Fibroblast of the aortic adventitia (primary cell): Measurements from ENCODE around the gene SLC47A1. TPM values are rescaled to one million over a fixed set of nuclear protein-coding genes. Genes with fewer than 3 reads are reported as not detected.

Experiments
- DNase-seq: peaks from one replicate; pipeline ENCODE4 v3.0.0-alpha.2; 2010; ENCODE audit warnings: low read depth
- H3K4me3 ChIP-seq: 2 replicates; pipeline ENCODE4 v1.5.1; 2011; ENCODE audit warnings: low read depth, mild to moderate bottlenecking, control low read depth, low read length, moderate library complexity
- total RNA-seq: library from RNA; depleted of rRNA; stranded (reverse); fragments of >200 nt; gene quantifications from 2 replicates; pipeline ENCODE4 v1.2.3, GENCODE V29; 2012; ENCODE audit warnings: low replicate concordance
- TF ChIP-seq, protein P1 (sequence below): IDR thresholded peaks from 2 replicates; pipeline ENCODE4 v1.5.1; 2011; ENCODE audit warnings: mild to moderate bottlenecking, low read length, control low read depth, inconsistent platforms; ENCODE audit not compliant: insufficient read depth

The SLC47A1 gene
- total RNA-seq, 1 donor, result 0.27 TPM

DNA sequence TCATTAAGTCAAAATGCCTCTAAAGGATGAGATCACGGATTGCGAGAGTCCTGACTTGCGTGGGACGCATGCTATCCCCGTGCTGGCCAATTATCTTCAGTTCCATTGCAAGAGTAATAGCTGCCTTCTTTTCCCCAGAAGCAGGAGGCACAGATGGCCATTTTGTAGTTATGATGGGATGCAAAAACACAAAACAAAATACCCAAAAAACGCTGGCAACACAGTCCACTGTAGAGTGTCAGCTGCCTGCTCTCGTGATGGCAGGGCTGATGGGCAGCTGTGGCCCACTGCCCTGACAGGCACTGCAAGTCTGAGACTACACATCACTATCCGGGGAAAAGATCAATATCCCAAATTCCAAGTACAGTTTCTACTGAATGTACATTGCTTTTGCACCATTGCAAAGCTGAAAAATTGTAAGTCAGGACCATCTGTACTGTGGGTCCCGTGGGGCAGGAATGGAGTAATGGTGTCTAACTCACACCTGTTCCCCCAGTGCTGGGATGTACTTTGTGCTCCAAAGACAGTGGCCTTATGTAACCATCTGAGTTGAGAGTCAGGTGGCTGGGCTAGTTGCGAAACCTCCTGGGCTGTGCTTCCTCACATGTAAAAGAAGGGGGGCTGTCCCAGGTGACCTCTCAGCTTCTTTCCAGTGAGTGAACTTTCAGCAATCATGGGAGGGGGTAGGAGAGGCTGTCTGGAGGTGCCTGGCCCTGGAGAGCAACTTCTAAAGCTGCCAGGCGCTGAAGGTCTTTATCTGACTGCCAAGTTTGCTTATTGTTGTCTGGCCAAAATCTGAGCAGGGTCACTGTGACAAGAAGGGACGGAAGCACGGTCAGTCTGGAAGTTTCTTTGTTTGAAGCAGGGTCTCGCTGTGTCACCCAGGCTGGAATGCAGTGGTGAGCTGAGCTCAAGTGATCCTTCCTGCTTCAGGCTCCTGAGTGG, 4.7 kb downstream of the SLC47A1 start:
- DNase-seq, result no peak
- TF ChIP-seq, protein P1, sequence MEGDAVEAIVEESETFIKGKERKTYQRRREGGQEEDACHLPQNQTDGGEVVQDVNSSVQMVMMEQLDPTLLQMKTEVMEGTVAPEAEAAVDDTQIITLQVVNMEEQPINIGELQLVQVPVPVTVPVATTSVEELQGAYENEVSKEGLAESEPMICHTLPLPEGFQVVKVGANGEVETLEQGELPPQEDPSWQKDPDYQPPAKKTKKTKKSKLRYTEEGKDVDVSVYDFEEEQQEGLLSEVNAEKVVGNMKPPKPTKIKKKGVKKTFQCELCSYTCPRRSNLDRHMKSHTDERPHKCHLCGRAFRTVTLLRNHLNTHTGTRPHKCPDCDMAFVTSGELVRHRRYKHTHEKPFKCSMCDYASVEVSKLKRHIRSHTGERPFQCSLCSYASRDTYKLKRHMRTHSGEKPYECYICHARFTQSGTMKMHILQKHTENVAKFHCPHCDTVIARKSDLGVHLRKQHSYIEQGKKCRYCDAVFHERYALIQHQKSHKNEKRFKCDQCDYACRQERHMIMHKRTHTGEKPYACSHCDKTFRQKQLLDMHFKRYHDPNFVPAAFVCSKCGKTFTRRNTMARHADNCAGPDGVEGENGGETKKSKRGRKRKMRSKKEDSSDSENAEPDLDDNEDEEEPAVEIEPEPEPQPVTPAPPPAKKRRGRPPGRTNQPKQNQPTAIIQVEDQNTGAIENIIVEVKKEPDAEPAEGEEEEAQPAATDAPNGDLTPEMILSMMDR, result no peak
- H3K4me3 ChIP-seq, result no peak overlapping the region

DNA sequence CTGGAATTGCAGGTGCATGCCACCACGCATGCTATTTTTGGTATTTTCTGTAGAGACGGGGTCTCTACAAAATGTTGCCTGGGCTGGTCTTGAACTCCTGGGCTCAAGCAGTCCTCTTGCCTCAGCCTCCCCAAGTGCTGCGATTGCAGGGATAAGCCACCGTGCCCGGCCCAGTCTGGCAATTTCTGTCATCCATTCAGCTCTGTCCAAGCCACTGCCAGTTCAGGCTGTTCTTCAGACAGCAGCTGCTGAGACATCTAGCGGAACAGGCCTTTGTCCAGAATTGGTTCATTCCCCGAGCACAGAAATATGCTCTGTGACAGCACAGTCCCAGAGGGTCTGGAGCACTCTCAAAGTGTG, 5.4 kb downstream of the SLC47A1 start:
- H3K4me3 ChIP-seq, result no peak overlapping the region
- no peak for DNase-seq
- TF ChIP-seq, protein P1, result no peak

DNA sequence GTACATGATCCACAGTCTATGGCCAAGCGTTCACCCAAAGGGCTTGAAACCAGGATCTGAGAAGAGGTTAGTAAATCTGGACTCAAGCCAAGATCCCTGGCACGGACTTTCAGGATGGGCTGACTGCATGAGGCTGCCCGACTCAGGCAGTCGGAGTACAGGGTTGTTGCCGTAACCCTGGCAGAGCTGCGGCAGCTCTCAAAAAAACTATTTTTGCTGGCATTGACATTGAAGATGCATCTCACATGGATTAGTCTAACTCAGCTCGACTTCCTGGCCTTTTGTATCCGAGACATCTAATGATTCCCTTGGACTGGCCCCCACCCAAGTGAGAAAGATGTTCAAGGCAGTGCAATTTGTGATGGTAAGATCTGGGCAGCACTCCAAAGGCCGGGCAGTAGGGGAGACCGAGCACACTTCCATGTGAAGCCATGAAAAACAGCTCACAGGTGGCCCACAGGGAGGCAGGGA, 6.2 kb downstream of the SLC47A1 start:
- TF ChIP-seq, protein P1, result no peak
- DNase-seq, result no peak
- H3K4me3 ChIP-seq, result no peak overlapping the region

DNA sequence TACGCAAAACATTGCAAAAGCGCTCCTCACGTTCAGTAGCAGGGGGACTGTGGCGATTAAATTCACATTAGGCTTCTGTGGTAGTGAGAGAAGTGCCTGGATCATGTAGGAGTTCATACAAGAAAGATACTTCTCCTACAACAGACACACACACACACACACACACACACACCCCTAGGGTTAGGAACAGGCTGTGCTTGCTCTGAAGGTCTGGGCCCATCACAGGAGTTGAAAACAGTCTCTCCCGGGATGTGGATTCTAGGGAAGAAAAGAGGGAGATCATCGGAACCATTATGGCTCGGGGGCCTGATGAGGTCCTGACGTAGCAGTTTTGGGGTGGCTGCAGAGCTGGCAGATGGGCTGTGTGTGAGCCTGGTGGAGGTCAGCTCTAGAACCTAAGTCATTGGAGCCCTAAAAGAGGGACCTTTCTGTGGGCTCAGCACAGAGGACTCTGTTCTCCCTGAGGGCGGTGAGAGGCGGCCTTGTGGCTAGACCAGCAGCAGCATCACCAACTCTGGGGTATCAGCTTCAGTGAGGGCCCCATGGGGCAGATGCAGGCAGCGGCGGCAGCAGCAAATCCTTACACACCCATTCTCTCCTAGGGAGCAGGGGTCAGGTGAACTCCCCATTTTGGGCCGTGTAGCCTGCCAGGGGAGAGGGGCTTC, 7.2 kb downstream of the SLC47A1 start:
- TF ChIP-seq, protein P1, result no peak
- no peak for DNase-seq
- no peak overlapping the region for H3K4me3 ChIP-seq

DNA sequence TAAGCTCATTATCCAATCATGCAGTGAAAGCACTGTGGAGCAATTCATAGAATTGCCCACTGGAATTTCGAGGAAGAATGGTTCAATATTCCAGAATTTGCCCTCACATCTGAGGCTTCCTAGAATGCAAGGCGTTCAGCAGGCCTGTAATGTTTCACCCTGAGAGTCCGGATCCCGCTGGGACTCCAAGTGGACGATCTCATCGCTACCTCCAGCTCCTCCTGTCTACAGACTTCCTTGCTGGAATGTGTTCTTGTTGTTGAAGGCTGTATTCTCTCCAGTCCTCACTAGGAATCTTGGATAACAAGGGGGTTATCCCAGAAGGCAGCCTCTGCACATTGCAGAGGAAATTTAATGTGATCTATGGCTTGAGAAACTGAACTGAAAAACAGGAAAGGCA, 7.8 kb downstream of the SLC47A1 start:
- TF ChIP-seq, protein P1, result no peak
- no peak overlapping the region for H3K4me3 ChIP-seq
- DNase-seq, result no peak

DNA sequence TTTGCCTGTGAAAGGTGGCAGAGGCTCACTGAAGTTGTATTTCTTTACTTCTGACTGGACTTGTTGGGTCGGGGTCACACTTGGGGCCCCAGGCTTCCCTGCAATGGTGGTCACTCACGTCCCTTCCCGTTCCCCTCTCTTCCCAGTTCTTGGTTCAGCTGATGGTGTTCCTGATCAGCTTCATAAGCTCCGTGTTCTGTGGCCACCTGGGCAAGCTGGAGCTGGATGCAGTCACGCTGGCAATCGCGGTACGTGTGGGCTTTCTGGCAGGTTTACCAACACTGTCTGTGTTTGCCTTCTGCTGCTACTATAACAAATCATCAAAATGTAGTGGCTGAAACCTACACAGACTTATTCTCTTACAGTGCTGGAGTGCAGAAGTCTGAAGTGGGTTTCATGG, 8.6 kb downstream of the SLC47A1 start:
- TF ChIP-seq, protein P1, result no peak
- H3K4me3 ChIP-seq, result no peak overlapping the region
- no peak for DNase-seq
